ENCODE measurements around the gene BTBD9. TPM values are rescaled to one million over a fixed set of nuclear protein-coding genes. Genes with fewer than 3 reads are reported as not detected.

The BTBD9 gene
- total and polyA plus RNA-seq, 5 donors from 2014 or later = 11.6 to 79.7 (median 16.7) TPM

DNA sequence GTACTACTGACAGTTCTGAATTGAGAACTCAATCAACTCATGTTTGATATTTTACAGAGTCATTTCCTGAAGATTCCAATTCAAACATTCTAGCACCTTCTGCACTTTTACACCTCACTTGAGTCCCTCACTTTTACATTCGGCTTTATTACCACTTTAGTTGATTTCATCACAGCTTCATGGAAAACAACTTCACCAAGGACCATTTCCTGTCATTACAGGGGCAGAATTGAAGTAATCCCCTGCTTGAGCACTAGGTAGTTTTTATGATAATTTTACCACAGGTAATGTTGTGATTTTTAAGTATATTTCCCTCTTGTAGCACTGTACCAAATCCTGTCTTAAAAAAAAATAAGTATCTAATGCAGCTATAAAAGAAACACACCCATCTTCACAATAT lies 312.9 kb downstream of the BTBD9 start:
- H3K4me1 ChIP-seq (ENCODE audit: control insufficient read depth, insufficient read depth, low read length, poor library complexity, severe bottlenecking) = no peaks in the 10 kb centered on the region

DNA sequence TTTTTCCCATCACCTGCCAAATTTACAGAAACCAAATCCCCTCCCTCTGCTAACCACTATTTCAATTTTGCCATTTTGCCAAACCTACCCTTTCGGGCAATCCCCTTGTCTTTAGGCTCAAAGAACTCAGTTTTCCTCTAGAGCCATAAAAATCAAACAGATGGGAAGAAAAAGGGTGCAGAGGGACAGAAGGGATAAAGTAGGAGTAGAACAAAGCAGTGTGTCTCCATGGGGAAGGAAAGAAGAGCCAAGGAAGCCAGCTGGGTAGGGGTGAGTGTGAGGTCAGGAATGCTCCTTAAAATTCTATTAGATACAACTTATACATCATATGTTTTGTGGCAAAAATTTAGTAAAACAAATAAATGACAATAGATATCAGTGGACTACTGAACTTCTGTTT lies 316.5 kb downstream of the BTBD9 start:
- peaks cover 0 to 6% (median 3%) of the 10 kb centered on the region in 4 donors for H3K4me1 Mint-ChIP-seq
- no peak overlapping the region for H3K4me3 Mint-ChIP-seq
- H3K9me3 Mint-ChIP-seq = peaks cover 0 to 4% (median 0%) of the 10 kb centered on the region in 7 donors
- Histone ChIP-seq H3K4me3 (ENCODE audit: low read depth, low read length) (no peak overlapping the region), H3K36me3 (ENCODE audit: control insufficient read depth, insufficient read depth, low read length) (peaks cover 2% of the 10 kb centered on the region), H3K4me1 (ENCODE audit: control insufficient read depth, insufficient read depth, low read length, poor library complexity, severe bottlenecking) (no peaks in the 10 kb centered on the region), H3K27ac (ENCODE audit: insufficient read depth, low read length, poor library complexity, severe bottlenecking) (no peak overlapping the region), H3K9me3 (ENCODE audit: control insufficient read depth in 2 of 2, low read length in 2 of 2) (no peaks in the 10 kb centered on the region), H3K27me3 (ENCODE audit: control insufficient read depth, insufficient read depth, low read length) (no peaks in the 10 kb centered on the region)
- DNase-seq = no peak
- no peak overlapping the region for H3K27ac Mint-ChIP-seq
- no peaks in the 10 kb centered on the region for H3K27me3 Mint-ChIP-seq
- peaks cover 6% of the 10 kb centered on the region for H3K36me3 Mint-ChIP-seq
- no peak for ATAC-seq (ENCODE audit: low read depth in 2 of 2)

More for the DNA sequence above, 312.9 kb downstream of the BTBD9 start:
- Mint-ChIP-seq H3K9me3 (no peaks in the 10 kb centered on the region), H3K36me3 (peaks cover 8% of the 10 kb centered on the region), H3K27ac (peak overlapping the region in 2 of 3 donors; percentile 23 to 42), H3K4me1 (peaks cover 0 to 6% (median 3%) of the 10 kb centered on the region in 4 donors), H3K4me3 (no peak overlapping the region), H3K27me3 (no peaks in the 10 kb centered on the region)
- H3K27ac ChIP-seq (ENCODE audit: insufficient read depth, low read length, poor library complexity, severe bottlenecking) = no peak overlapping the region
- no peaks in the 10 kb centered on the region for H3K9me3 ChIP-seq (ENCODE audit: control insufficient read depth in 2 of 2, low read length in 2 of 2)
- H3K36me3 ChIP-seq (ENCODE audit: control insufficient read depth, insufficient read depth, low read length) = peaks cover 2% of the 10 kb centered on the region
- no peaks in the 10 kb centered on the region for H3K27me3 ChIP-seq (ENCODE audit: control insufficient read depth, insufficient read depth, low read length)
- H3K4me3 ChIP-seq (ENCODE audit: low read depth, low read length) = no peak overlapping the region
- ATAC-seq (ENCODE audit: low read depth in 2 of 2) (no peak), DNase-seq (no peak)

GRCh38 chr6:38322138-38322537 lies 317.6 kb downstream of the BTBD9 start:
- no peaks in the 10 kb centered on the region for H3K9me3 ChIP-seq (ENCODE audit: control insufficient read depth in 2 of 2, low read length in 2 of 2)
- peaks cover 0 to 4% (median 0%) of the 10 kb centered on the region in 7 donors for H3K9me3 Mint-ChIP-seq
- no peaks in the 10 kb centered on the region for H3K27me3 Mint-ChIP-seq
- no peaks in the 10 kb centered on the region for H3K4me1 ChIP-seq (ENCODE audit: control insufficient read depth, insufficient read depth, low read length, poor library complexity, severe bottlenecking)
- no peak overlapping the region for H3K27ac Mint-ChIP-seq
- no peak overlapping the region for H3K4me3 Mint-ChIP-seq
- H3K4me1 Mint-ChIP-seq = peaks cover 0 to 10% (median 3%) of the 10 kb centered on the region in 4 donors
- no peaks in the 10 kb centered on the region for H3K27me3 ChIP-seq (ENCODE audit: control insufficient read depth, insufficient read depth, low read length)
- H3K36me3 ChIP-seq (ENCODE audit: control insufficient read depth, insufficient read depth, low read length) = peaks cover 2% of the 10 kb centered on the region
- H3K4me3 ChIP-seq (ENCODE audit: low read depth, low read length) = no peak overlapping the region
- H3K27ac ChIP-seq (ENCODE audit: insufficient read depth, low read length, poor library complexity, severe bottlenecking) = no peak overlapping the region
- peaks cover 7% of the 10 kb centered on the region for H3K36me3 Mint-ChIP-seq
- ATAC-seq (ENCODE audit: low read depth in 2 of 2) (no peak), DNase-seq (no peak)

GRCh38 chr6:38320843-38321242 lies 318.9 kb downstream of the BTBD9 start:
- Histone ChIP-seq H3K27ac (ENCODE audit: insufficient read depth, low read length, poor library complexity, severe bottlenecking) (no peak overlapping the region), H3K4me1 (ENCODE audit: control insufficient read depth, insufficient read depth, low read length, poor library complexity, severe bottlenecking) (no peaks in the 10 kb centered on the region), H3K36me3 (ENCODE audit: control insufficient read depth, insufficient read depth, low read length) (peaks cover 2% of the 10 kb centered on the region), H3K4me3 (ENCODE audit: low read depth, low read length) (no peak overlapping the region), H3K27me3 (ENCODE audit: control insufficient read depth, insufficient read depth, low read length) (no peaks in the 10 kb centered on the region), H3K9me3 (ENCODE audit: control insufficient read depth in 2 of 2, low read length in 2 of 2) (no peaks in the 10 kb centered on the region)
- Mint-ChIP-seq H3K9me3 (peaks cover 0 to 4% (median 0%) of the 10 kb centered on the region in 7 donors), H3K4me3 (no peak overlapping the region), H3K27ac (no peak overlapping the region), H3K4me1 (peaks cover 0 to 7% (median 3%) of the 10 kb centered on the region in 4 donors), H3K36me3 (peaks cover 7% of the 10 kb centered on the region), H3K27me3 (no peaks in the 10 kb centered on the region)
- no peak for DNase-seq
- no peak for ATAC-seq (ENCODE audit: low read depth in 2 of 2)

GRCh38 chr6:38320358-38320757 lies 319.4 kb downstream of the BTBD9 start:
- H3K27ac ChIP-seq (ENCODE audit: insufficient read depth, low read length, poor library complexity, severe bottlenecking) = no peak overlapping the region
- no peaks in the 10 kb centered on the region for H3K4me1 ChIP-seq (ENCODE audit: control insufficient read depth, insufficient read depth, low read length, poor library complexity, severe bottlenecking)
- ATAC-seq (ENCODE audit: low read depth in 2 of 2) (no peak), DNase-seq (no peak)
- no peaks in the 10 kb centered on the region for H3K9me3 ChIP-seq (ENCODE audit: control insufficient read depth in 2 of 2, low read length in 2 of 2)
- Mint-ChIP-seq H3K4me3 (no peak overlapping the region), H3K27ac (no peak overlapping the region), H3K9me3 (peaks cover 0 to 4% (median 0%) of the 10 kb centered on the region in 7 donors), H3K27me3 (no peaks in the 10 kb centered on the region), H3K36me3 (peaks cover 9% of the 10 kb centered on the region), H3K4me1 (peaks cover 0 to 7% (median 3%) of the 10 kb centered on the region in 4 donors)
- no peaks in the 10 kb centered on the region for H3K27me3 ChIP-seq (ENCODE audit: control insufficient read depth, insufficient read depth, low read length)
- H3K4me3 ChIP-seq (ENCODE audit: low read depth, low read length) = no peak overlapping the region
- H3K36me3 ChIP-seq (ENCODE audit: control insufficient read depth, insufficient read depth, low read length) = peaks cover 2% of the 10 kb centered on the region

- no peak overlapping the region for H3K27ac ChIP-seq (ENCODE audit: insufficient read depth, low read length, poor library complexity, severe bottlenecking)
- H3K36me3 Mint-ChIP-seq = peaks cover 12% of the 10 kb centered on the region
- peaks cover 2% of the 10 kb centered on the region for H3K36me3 ChIP-seq (ENCODE audit: control insufficient read depth, insufficient read depth, low read length)
- no peak overlapping the region for H3K4me3 ChIP-seq (ENCODE audit: low read depth, low read length)
- peaks cover 0 to 4% (median 0%) of the 10 kb centered on the region in 7 donors for H3K9me3 Mint-ChIP-seq
- H3K27ac Mint-ChIP-seq = no peak overlapping the region
- H3K27me3 ChIP-seq (ENCODE audit: control insufficient read depth, insufficient read depth, low read length) = no peaks in the 10 kb centered on the region
- DNase-seq = no peak
- H3K4me3 Mint-ChIP-seq = no peak overlapping the region
- H3K9me3 ChIP-seq (ENCODE audit: control insufficient read depth in 2 of 2, low read length in 2 of 2) = no peaks in the 10 kb centered on the region
- ATAC-seq (ENCODE audit: low read depth in 2 of 2) = no peak
- H3K27me3 Mint-ChIP-seq = no peaks in the 10 kb centered on the region
- H3K4me1 ChIP-seq (ENCODE audit: control insufficient read depth, insufficient read depth, low read length, poor library complexity, severe bottlenecking) = no peaks in the 10 kb centered on the region
- H3K4me1 Mint-ChIP-seq = peaks cover 0 to 6% (median 3%) of the 10 kb centered on the region in 4 donors
Measured at GRCh38 chr6:38319256-38320212, 320.2 kb downstream of the BTBD9 start.

GRCh38 chr6:38316099-38316868 lies 323.4 kb downstream of the BTBD9 start:
- no peaks in the 10 kb centered on the region for H3K27me3 Mint-ChIP-seq
- H3K4me3 Mint-ChIP-seq = no peak overlapping the region
- ATAC-seq (ENCODE audit: low read depth in 2 of 2) (no peak), DNase-seq (no peak)
- Histone ChIP-seq H3K27ac (ENCODE audit: insufficient read depth, low read length, poor library complexity, severe bottlenecking) (no peak overlapping the region), H3K4me1 (ENCODE audit: control insufficient read depth, insufficient read depth, low read length, poor library complexity, severe bottlenecking) (no peaks in the 10 kb centered on the region), H3K4me3 (ENCODE audit: low read depth, low read length) (no peak overlapping the region), H3K36me3 (ENCODE audit: control insufficient read depth, insufficient read depth, low read length) (no peaks in the 10 kb centered on the region), H3K27me3 (ENCODE audit: control insufficient read depth, insufficient read depth, low read length) (no peaks in the 10 kb centered on the region), H3K9me3 (ENCODE audit: control insufficient read depth in 2 of 2, low read length in 2 of 2) (no peaks in the 10 kb centered on the region)
- H3K9me3 Mint-ChIP-seq = peaks cover 0 to 4% (median 0%) of the 10 kb centered on the region in 7 donors
- no peak overlapping the region for H3K27ac Mint-ChIP-seq
- peaks cover 8% of the 10 kb centered on the region for H3K36me3 Mint-ChIP-seq
- H3K4me1 Mint-ChIP-seq = peaks cover 0 to 9% (median 5%) of the 10 kb centered on the region in 4 donors

All from CD4-positive, CD25-positive, alpha-beta regulatory T cell (primary cell).